HL-60 (cell line): ENCODE measurements around the gene DNAH8.

Source experiments
- DNase-seq, 2 experiments: peaks; one replicate each; pipeline ENCODE4 v3.0.0-alpha.2; 2010 to 2020; ENCODE audit warnings: low read depth in 1 of 2, low spot score in 1 of 2
- H3K27ac ChIP-seq: fragments of 250-450 bp; sonication (Bioruptor Pico); replicated peaks from 2 replicates; pipeline ENCODE4 v1.5.1; 2020; ENCODE audit warnings: mild to moderate bottlenecking, moderate library complexity
- H3K27me3 ChIP-seq: fragments of 250-450 bp; sonication (Bioruptor Pico); 2 replicates; pipeline ENCODE4 v1.5.1; 2021; ENCODE audit warnings: mild to moderate bottlenecking, moderate library complexity; ENCODE audit not compliant: insufficient read depth, poor library complexity, severe bottlenecking
- H3K4me3 ChIP-seq: replicated peaks from 2 replicates; pipeline ENCODE4 v1.5.1; 2011; ENCODE audit warnings: mild to moderate bottlenecking, control low read depth, low read length; ENCODE audit not compliant: insufficient read depth
- GABPA ChIP-seq: IDR thresholded peaks from 2 replicates; pipeline ENCODE4 v1.6.1; 2012; ENCODE audit warnings: low read depth
- POLR2AphosphoS5 ChIP-seq: IDR thresholded peaks from 2 replicates; pipeline ENCODE4 v1.6.1; 2012; ENCODE audit warnings: low read depth
- SPI1 ChIP-seq: IDR thresholded peaks from 2 replicates; pipeline ENCODE4 v1.6.1; 2012; ENCODE audit warnings: low read depth, mild to moderate bottlenecking, borderline replicate concordance
- TF ChIP-seq, protein P1 (sequence below): IDR thresholded peaks from 2 replicates; pipeline ENCODE4 v1.6.1; 2012; ENCODE audit warnings: low read depth; ENCODE audit not compliant: insufficient replicate concordance
- TF ChIP-seq, protein P2 (sequence below): IDR thresholded peaks from one replicate; pipeline ENCODE4 v1.5.1; 2011; ENCODE audit warnings: low read length, control low read depth, inconsistent platforms; ENCODE audit not compliant: insufficient read depth

The DNAH8 gene

DNA sequence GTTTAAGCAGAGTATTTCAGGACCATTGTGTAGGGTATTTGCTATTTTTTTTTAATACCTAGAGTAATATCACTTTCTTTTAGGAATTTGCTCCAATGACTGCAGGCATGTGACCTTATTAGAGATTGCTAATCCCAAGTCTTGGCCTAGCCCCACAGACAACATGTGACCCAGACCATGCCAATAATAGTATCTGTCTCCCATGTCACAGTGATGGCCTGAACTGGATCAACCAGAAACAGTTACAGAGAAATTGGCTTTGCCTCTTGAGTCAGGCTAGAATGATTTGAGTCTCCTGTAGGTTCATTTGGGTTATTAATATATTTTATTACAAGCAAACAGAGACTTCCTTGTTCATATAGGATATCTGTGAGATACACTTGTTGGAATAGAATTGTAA lies 116.8 kb downstream of the DNAH8 start:
- H3K27me3 ChIP-seq: peaks cover 2% of the 10 kb centered on the region
- H3K4me3 ChIP-seq: no peak overlapping the region
- TF ChIP-seq SPI1: no peak
- TF ChIP-seq GABPA: no peak
- no peak for TF ChIP-seq POLR2AphosphoS5
- TF ChIP-seq, protein P1, sequence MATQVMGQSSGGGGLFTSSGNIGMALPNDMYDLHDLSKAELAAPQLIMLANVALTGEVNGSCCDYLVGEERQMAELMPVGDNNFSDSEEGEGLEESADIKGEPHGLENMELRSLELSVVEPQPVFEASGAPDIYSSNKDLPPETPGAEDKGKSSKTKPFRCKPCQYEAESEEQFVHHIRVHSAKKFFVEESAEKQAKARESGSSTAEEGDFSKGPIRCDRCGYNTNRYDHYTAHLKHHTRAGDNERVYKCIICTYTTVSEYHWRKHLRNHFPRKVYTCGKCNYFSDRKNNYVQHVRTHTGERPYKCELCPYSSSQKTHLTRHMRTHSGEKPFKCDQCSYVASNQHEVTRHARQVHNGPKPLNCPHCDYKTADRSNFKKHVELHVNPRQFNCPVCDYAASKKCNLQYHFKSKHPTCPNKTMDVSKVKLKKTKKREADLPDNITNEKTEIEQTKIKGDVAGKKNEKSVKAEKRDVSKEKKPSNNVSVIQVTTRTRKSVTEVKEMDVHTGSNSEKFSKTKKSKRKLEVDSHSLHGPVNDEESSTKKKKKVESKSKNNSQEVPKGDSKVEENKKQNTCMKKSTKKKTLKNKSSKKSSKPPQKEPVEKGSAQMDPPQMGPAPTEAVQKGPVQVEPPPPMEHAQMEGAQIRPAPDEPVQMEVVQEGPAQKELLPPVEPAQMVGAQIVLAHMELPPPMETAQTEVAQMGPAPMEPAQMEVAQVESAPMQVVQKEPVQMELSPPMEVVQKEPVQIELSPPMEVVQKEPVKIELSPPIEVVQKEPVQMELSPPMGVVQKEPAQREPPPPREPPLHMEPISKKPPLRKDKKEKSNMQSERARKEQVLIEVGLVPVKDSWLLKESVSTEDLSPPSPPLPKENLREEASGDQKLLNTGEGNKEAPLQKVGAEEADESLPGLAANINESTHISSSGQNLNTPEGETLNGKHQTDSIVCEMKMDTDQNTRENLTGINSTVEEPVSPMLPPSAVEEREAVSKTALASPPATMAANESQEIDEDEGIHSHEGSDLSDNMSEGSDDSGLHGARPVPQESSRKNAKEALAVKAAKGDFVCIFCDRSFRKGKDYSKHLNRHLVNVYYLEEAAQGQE: no peak
- TF ChIP-seq, protein P2, sequence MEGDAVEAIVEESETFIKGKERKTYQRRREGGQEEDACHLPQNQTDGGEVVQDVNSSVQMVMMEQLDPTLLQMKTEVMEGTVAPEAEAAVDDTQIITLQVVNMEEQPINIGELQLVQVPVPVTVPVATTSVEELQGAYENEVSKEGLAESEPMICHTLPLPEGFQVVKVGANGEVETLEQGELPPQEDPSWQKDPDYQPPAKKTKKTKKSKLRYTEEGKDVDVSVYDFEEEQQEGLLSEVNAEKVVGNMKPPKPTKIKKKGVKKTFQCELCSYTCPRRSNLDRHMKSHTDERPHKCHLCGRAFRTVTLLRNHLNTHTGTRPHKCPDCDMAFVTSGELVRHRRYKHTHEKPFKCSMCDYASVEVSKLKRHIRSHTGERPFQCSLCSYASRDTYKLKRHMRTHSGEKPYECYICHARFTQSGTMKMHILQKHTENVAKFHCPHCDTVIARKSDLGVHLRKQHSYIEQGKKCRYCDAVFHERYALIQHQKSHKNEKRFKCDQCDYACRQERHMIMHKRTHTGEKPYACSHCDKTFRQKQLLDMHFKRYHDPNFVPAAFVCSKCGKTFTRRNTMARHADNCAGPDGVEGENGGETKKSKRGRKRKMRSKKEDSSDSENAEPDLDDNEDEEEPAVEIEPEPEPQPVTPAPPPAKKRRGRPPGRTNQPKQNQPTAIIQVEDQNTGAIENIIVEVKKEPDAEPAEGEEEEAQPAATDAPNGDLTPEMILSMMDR: no peak
- no peak overlapping the region for H3K27ac ChIP-seq
- DNase-seq: no peak

DNA sequence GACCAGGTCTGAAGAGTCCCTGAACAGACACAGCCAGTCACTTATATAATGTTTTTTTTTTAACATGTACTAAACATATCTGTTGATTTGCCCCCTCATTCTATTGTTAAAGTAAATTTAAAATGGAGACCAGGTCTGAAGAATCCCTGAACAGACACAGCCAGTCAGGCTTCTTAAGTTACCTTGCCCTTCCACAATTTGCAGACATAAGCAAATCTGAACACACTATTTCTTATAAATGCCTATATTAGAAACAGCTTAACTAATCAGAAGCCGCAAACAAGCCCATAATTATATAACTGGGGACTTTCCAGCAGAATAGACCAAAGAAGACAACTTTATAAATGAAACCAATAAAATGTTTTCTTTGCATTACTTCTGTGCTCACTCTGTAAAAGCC lies 118.2 kb downstream of the DNAH8 start:
- Histone ChIP-seq H3K4me3 (no peak overlapping the region), H3K27ac (no peak overlapping the region), H3K27me3 (peaks cover 2% of the 10 kb centered on the region)
- TF ChIP-seq, protein P1: no peak
- no peak for DNase-seq

DNA sequence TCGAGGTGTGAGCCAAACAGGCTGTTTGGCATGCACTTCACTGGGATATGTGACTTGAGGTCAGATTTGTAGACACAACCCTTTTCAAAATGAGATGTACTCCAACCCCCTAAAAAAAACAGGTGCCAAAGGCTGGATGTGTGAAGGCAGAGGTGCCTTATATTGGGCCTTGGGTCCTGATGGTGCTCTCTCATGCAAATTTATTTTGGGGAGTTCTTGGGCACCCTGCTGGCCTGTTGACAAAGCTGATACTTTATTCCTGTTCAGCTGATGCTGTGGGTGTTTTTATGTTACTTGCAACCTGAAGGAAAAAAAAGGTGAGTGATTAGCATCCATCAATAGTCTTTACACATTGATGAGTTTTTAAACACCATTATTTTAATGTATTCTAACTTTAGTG lies 121.5 kb downstream of the DNAH8 start:
- Histone ChIP-seq H3K27ac (no peak overlapping the region), H3K27me3 (peaks cover 2% of the 10 kb centered on the region), H3K4me3 (no peak overlapping the region)
- no peak for DNase-seq
- TF ChIP-seq SPI1 (no peak), GABPA (no peak), POLR2AphosphoS5 (no peak)
- TF ChIP-seq, protein P1: no peak
- TF ChIP-seq, protein P2: no peak

DNA sequence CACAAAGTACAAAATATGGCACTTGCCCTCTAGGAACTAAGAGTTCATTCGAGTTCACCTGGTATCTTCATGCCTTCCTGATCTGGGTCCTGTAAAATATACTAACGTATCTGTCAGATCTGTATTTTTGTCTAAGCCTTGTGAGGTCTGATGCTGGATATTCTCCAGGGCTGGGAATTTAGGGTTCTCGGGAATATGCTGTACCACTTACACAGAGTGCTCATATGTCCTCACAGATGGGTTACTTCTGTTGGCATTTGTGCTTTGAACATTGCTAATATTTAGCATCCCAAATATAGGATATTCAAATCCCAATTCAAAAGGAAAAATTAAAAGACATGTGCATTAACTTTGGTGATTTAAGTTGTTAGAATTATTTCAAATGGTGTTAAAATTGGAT lies 122.0 kb downstream of the DNAH8 start:
- H3K4me3 ChIP-seq: no peak overlapping the region
- H3K27me3 ChIP-seq: peaks cover 2% of the 10 kb centered on the region
- H3K27ac ChIP-seq: no peak overlapping the region
- no peak for DNase-seq
- TF ChIP-seq GABPA (no peak), POLR2AphosphoS5 (no peak), SPI1 (no peak)
- TF ChIP-seq, protein P1: no peak
- TF ChIP-seq, protein P2: no peak
